B cell (primary cell): Measurements from ENCODE around the gene SMC6. TPM values are rescaled to one million over a fixed set of nuclear protein-coding genes. Genes with fewer than 3 reads are reported as not detected.
A peak's percentile ranks its signal among the peaks of the same experiment; 100 is the strongest.

Source experiments
- ATAC-seq: fragments of 200-7000 bp; cut with Tn5 transposase; one replicate; pipeline ENCODE4 v1.10.0; 2021; ENCODE audit warnings: low read depth, mild to moderate bottlenecking, moderate number of reproducible peaks, moderate library complexity
- CTCF ChIA-PET: fragments of 350-600 bp; sonication (Branson Sonifier 250); formaldehyde crosslinking; loops from one replicate; lab custom pipeline; 2021; ENCODE audit warnings: antibody characterized with exemption, inconsistent platforms; lab: Charles Lee
- POLR2A ChIA-PET: fragments of 350-600 bp; sonication (Branson Sonifier 250); formaldehyde crosslinking; loops from one replicate; lab custom pipeline; 2021; ENCODE audit warnings: antibody characterized with exemption; lab: Charles Lee
- DNase-seq: peaks from one replicate; pipeline ENCODE4 v3.0.0; 2013
- H2AFZ ChIP-seq: 2 replicates; pipeline ENCODE4 v1.6.1; 2012; ENCODE audit warnings: mild to moderate bottlenecking, low read depth, low read length; ENCODE audit not compliant: insufficient read depth, poor library complexity, severe bottlenecking
- H3K27ac ChIP-seq, 2 donors: 1 replicate in 1 of 2; 2 replicates in 1 of 2; pipeline ENCODE4 v1.5.1; 2012 to 2013; ENCODE audit warnings: low read length in 2 of 2, mild to moderate bottlenecking in 2 of 2, moderate library complexity in 1 of 2
- H3K27me3 ChIP-seq, 4 experiments: fragments of 200-600 bp in 1 of 4; sonication (generic) in 1 of 4; replicated peaks in 1 of 4; 1 replicate in 2 of 4; 2 replicates in 2 of 4; pipeline versions ENCODE4 v1.6.1 to v1.7.0; 2013 to 2016; ENCODE audit warnings: low read length in 3 of 4, mild to moderate bottlenecking in 2 of 4, mixed read lengths in 1 of 4, moderate library complexity in 1 of 4; ENCODE audit not compliant: insufficient read depth in 4 of 4, control insufficient read depth in 3 of 4; ENCODE audit errors: control extremely low read depth in 1 of 4
- H3K36me3 ChIP-seq, 2 experiments: replicated peaks in 1 of 2; 1 replicate in 1 of 2; 2 replicates in 1 of 2; pipeline versions ENCODE4 v1.6.1 to v1.7.1; 2013; ENCODE audit warnings: low read length in 1 of 2; ENCODE audit not compliant: insufficient read depth in 2 of 2, control insufficient read depth in 1 of 2; ENCODE audit errors: control extremely low read depth in 1 of 2, extremely low read depth in 1 of 2
- H3K4me1 ChIP-seq, 2 donors: fragments of 200-600 bp in 1 of 2; sonication (generic) in 1 of 2; 1 replicate in 1 of 2; 2 replicates in 1 of 2; pipeline versions ENCODE4 v1.5.1 to v1.6.1; 2013 to 2017; ENCODE audit warnings: low read length in 2 of 2; ENCODE audit not compliant: control insufficient read depth in 2 of 2, insufficient read depth in 2 of 2
- H3K4me2 ChIP-seq: replicated peaks from 2 replicates; pipeline ENCODE3; 2012; ENCODE audit warnings: mild to moderate bottlenecking, low read depth, low read length; ENCODE audit not compliant: poor library complexity, severe bottlenecking
- H3K4me3 ChIP-seq, 5 experiments: fragments of 200-600 bp in 1 of 5; sonication (generic) in 1 of 5; 1 replicate in 3 of 5; 2 replicates in 2 of 5; pipeline versions ENCODE4 v1.5.1 to v1.7.0; 2011 to 2016; ENCODE audit warnings: low read length in 4 of 5, mild to moderate bottlenecking in 4 of 5, low read depth in 2 of 5, control low read depth in 1 of 5, moderate library complexity in 1 of 5; ENCODE audit not compliant: insufficient read depth in 1 of 5; ENCODE audit errors: control extremely low read depth in 1 of 5, extremely low read depth in 1 of 5
- H3K79me2 ChIP-seq: fragments of 200-600 bp; sonication (generic); one replicate; pipeline ENCODE4 v1.6.0; 2016; ENCODE audit warnings: low read length; ENCODE audit not compliant: control insufficient read depth, insufficient read depth
- H3K9ac ChIP-seq: fragments of 200-600 bp; sonication (generic); 2 replicates; pipeline ENCODE4 v1.6.1; 2017; ENCODE audit warnings: mild to moderate bottlenecking, low read length, moderate library complexity
- H3K9me3 ChIP-seq, 3 donors: one replicate each; pipeline versions ENCODE4 v1.6.1 to v1.7.1; 2013; ENCODE audit warnings: low read length in 2 of 3; ENCODE audit not compliant: control insufficient read depth in 2 of 3, insufficient read depth in 1 of 3; ENCODE audit errors: control extremely low read depth in 1 of 3
- H4K20me1 ChIP-seq: 2 replicates; pipeline ENCODE4 v1.6.0; 2012; ENCODE audit warnings: mild to moderate bottlenecking, low read length; ENCODE audit not compliant: insufficient read depth, control insufficient read depth, poor library complexity, severe bottlenecking
- H3K27ac Mint-ChIP-seq: one replicate; pipeline ENCODE4 v1.8.0; 2021; ENCODE audit warnings: mixed read lengths
- H3K27me3 Mint-ChIP-seq: one replicate; pipeline ENCODE4 v1.8.0; 2021; ENCODE audit warnings: mixed read lengths
- H3K4me1 Mint-ChIP-seq: one replicate; pipeline ENCODE4 v1.8.0; 2021; ENCODE audit warnings: mixed read lengths
- H3K4me3 Mint-ChIP-seq: one replicate; pipeline ENCODE4 v1.8.0; 2021; ENCODE audit warnings: mixed read lengths
- H3K9me3 Mint-ChIP-seq: one replicate; pipeline ENCODE4 v1.8.0; 2022; ENCODE audit warnings: mixed read lengths; ENCODE audit not compliant: insufficient read depth
- EZH2 ChIP-seq: IDR thresholded peaks from 2 replicates; pipeline ENCODE4 v1.6.1; 2012; ENCODE audit warnings: borderline replicate concordance, low read depth, mild to moderate bottlenecking, moderate library complexity, low read length; ENCODE audit not compliant: insufficient read depth, poor library complexity, severe bottlenecking
- WGBS: methylation state at CpG from one replicate; pipeline ENCODE4 v1.1.5; 2013; ENCODE audit warnings: missing lambda C conversion rate; ENCODE audit not compliant: insufficient coverage; 5-methylcytosine and 5-hydroxymethylcytosine counted together
- intact Hi-C: fragments of 100-400 bp; cut with micrococcal nuclease; formaldehyde crosslinking; loops from one replicate; pipeline ENCODE4 v1.10.0; 2022
- polyA plus RNA-seq: library from polyadenylated mRNA; depleted of rRNA; stranded (reverse); fragments of >200 nt; gene quantifications from 2 replicates; pipeline ENCODE4 v1.2.3, GENCODE V29; 2012
- total RNA-seq, 2 donors: library from RNA; stranded (reverse); fragments of 120-200 nt in 1 of 2; gene quantifications; 1 replicate in 1 of 2; 2 replicates in 1 of 2; pipeline versions ENCODE4 v1.2.3 to v1.2.4, GENCODE V29; 2013 to 2022
- TF ChIP-seq, protein P1 (sequence below): fragments of 200-600 bp; IDR thresholded peaks from one replicate; pipeline ENCODE4 v1.8.0; 2022; ENCODE audit warnings: antibody characterized with exemption, mild to moderate bottlenecking

SMC6 gene
- total and polyA plus RNA-seq, 2 donors (not counting 1 experiment from before 2014, with no cell fraction given), result 27.2 to 111 TPM

DNA sequence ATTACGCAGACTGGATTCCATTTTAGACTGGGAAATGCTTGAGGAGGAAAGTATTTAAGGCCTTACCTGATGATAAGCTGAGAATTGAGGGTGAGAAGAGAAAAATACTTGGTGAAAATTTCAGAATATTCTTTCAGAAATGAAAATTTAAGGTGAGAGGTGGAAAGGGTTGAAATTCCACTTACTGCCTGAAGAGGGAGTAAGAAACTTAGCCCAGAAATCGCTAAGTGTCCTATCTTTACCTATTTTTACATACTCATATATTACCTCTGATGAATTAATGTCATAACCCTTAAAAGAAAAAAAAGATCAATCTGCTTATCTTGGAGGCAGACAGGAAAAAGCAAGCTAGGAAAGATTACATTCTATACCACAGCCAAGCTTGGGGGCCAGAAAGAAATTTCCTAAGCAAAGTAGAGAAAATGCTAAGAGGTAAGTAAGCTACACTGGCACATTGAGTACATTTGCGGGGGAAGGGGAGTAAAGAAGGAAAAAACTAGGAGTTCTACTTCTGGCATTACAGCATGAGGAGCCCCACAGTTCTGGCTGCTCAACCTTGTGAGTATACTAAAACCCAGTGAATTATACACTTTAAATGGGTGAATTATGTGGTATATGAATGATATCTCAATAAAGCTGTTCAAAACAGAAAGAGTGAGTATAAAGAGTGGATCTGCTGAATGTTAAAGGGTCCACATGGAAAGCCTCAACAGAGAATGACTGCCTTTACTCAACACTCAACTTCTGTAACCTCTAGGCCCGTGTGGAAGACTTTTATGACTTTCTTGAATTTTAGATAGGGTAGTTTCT, 33.8 kb downstream of the SMC6 start:
- H3K36me3 ChIP-seq, result peaks cover 4 to 82% of the 10 kb centered on the region in 2 experiments
- no peaks in the 10 kb centered on the region for H3K27me3 ChIP-seq
- H4K20me1 ChIP-seq, result no peaks in the 10 kb centered on the region
- Mint-ChIP-seq H3K27ac (peak overlapping the region; percentile 54), H3K4me3 (no peak overlapping the region), H3K9me3 (no peaks in the 10 kb centered on the region), H3K4me1 (peaks cover 6% of the 10 kb centered on the region), H3K27me3 (no peaks in the 10 kb centered on the region)
- intact Hi-C loops, result loop anchor here (1.0 to 5.0 kb wide), 5 partner anchors 33 to 658 kb away; no protein-coding TSS in a partner anchor
- POLR2A ChIA-PET, result no interaction called here
- H3K79me2 ChIP-seq, result peaks cover 5% of the 10 kb centered on the region
- no peaks in the 10 kb centered on the region for H3K4me1 ChIP-seq
- no peak overlapping the region for H2AFZ ChIP-seq
- ATAC-seq, result peak; percentile 49
- TF ChIP-seq EZH2, result no peak
- TF ChIP-seq, protein P1, sequence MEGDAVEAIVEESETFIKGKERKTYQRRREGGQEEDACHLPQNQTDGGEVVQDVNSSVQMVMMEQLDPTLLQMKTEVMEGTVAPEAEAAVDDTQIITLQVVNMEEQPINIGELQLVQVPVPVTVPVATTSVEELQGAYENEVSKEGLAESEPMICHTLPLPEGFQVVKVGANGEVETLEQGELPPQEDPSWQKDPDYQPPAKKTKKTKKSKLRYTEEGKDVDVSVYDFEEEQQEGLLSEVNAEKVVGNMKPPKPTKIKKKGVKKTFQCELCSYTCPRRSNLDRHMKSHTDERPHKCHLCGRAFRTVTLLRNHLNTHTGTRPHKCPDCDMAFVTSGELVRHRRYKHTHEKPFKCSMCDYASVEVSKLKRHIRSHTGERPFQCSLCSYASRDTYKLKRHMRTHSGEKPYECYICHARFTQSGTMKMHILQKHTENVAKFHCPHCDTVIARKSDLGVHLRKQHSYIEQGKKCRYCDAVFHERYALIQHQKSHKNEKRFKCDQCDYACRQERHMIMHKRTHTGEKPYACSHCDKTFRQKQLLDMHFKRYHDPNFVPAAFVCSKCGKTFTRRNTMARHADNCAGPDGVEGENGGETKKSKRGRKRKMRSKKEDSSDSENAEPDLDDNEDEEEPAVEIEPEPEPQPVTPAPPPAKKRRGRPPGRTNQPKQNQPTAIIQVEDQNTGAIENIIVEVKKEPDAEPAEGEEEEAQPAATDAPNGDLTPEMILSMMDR, result peak; percentile 96
- peak; percentile 55 for DNase-seq
- CTCF ChIA-PET, result interaction anchor here (0.6 to 7.2 kb wide), 46 partner anchors 9 to 462 kb away, joined by 3 to 155 read pairs (median 4); partner anchors contain the start of genes GEN1 and SMC6
- peak overlapping the region in 1 of 2 donors; percentile 21 for H3K27ac ChIP-seq
- WGBS, result 100% methylated on average over 1 of the region's 4 CpGs
- no peaks in the 10 kb centered on the region for H3K9me3 ChIP-seq
- H3K4me2 ChIP-seq, result no peak overlapping the region
- no peak overlapping the region for H3K9ac ChIP-seq
- H3K4me3 ChIP-seq, result no peak overlapping the region

DNA sequence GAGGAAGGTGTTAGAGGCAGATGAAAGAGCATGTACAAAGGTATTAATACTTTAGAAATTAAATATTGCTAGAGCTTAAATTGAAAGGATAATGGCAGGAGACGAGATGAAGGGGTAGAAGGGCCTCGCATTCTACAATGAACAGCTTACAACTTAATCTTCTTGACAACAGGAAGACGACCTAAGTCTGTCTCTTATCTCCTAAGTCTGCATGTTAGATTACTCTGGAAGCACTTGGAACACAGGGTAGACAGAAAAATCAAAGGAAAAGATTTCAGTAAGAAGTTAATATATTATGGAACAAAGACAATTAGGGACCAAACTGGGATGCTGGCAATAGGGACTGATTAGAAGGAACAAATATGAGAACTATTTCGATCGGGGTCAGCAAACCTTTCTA, 34.9 kb downstream of the SMC6 start:
- CTCF ChIA-PET, result interaction anchor here (1.0 to 7.2 kb wide), 18 partner anchors 9 to 458 kb away, joined by 3 to 155 read pairs (median 8); no protein-coding TSS in a partner anchor
- no CpG with 5 or more reads among the region's 5 CpGs for WGBS
- H3K27me3 ChIP-seq, result no peaks in the 10 kb centered on the region
- no peak for DNase-seq
- Mint-ChIP-seq H3K27ac (no peak overlapping the region), H3K4me3 (no peak overlapping the region), H3K9me3 (no peaks in the 10 kb centered on the region), H3K27me3 (no peaks in the 10 kb centered on the region), H3K4me1 (peaks cover 6% of the 10 kb centered on the region)
- no peak overlapping the region for H3K4me2 ChIP-seq
- no peak overlapping the region for H3K9ac ChIP-seq
- H3K4me3 ChIP-seq, result no peak overlapping the region
- POLR2A ChIA-PET, result no interaction called here
- no peak overlapping the region for H3K27ac ChIP-seq
- no peak for ATAC-seq
- H2AFZ ChIP-seq, result no peak overlapping the region
- TF ChIP-seq EZH2, result no peak
- intact Hi-C loops, result loop anchor here (1.0 to 5.0 kb wide), 4 partner anchors 34 to 659 kb away; no protein-coding TSS in a partner anchor
- no peaks in the 10 kb centered on the region for H3K4me1 ChIP-seq
- H4K20me1 ChIP-seq, result no peaks in the 10 kb centered on the region
- peaks cover 4 to 84% of the 10 kb centered on the region in 2 experiments for H3K36me3 ChIP-seq
- no peaks in the 10 kb centered on the region for H3K9me3 ChIP-seq
- H3K79me2 ChIP-seq, result peaks cover 5% of the 10 kb centered on the region
